Cardiac muscle cell (in vitro differentiated cells and primary cell): Measurements from ENCODE around the gene MYOZ1. TPM values are rescaled to one million over a fixed set of nuclear protein-coding genes. Genes with fewer than 3 reads are reported as not detected.
"Not testable (repeated sequence)": the region's sequence is repeated elsewhere in the genome, so short reads cannot be mapped to it uniquely, and the experiment has no call there.

Source experiments
- DNase-seq, 2 donors: peaks; one replicate each; pipeline versions ENCODE4 v3.0.0 to v3.0.0-alpha.2; 2010 to 2017; ENCODE audit warnings: low read depth in 1 of 2, low spot score in 1 of 2
- H3K27ac ChIP-seq: fragments of 200-600 bp; sonication (generic); 2 replicates; pipeline ENCODE4 v1.5.1; 2016
- H3K27me3 ChIP-seq: fragments of 200-600 bp; sonication (generic); 2 replicates; pipeline ENCODE4 v1.6.0; 2016; ENCODE audit warnings: control low read depth
- H3K36me3 ChIP-seq: fragments of 200-600 bp; sonication (generic); 2 replicates; pipeline ENCODE4 v1.5.1; 2016; ENCODE audit warnings: control low read depth
- H3K4me1 ChIP-seq: fragments of 200-600 bp; sonication (generic); 2 replicates; pipeline ENCODE4 v1.8.1; 2017; ENCODE audit warnings: low read depth, mild to moderate bottlenecking, mixed run types
- H3K4me3 ChIP-seq: fragments of 200-600 bp; sonication (generic); 2 replicates; pipeline ENCODE4 v1.5.1; 2016; ENCODE audit warnings: mild to moderate bottlenecking
- H3K9me3 ChIP-seq: fragments of 200-600 bp; sonication (generic); 2 replicates; pipeline ENCODE4 v1.5.1; 2017; ENCODE audit warnings: low read depth, mild to moderate bottlenecking, control low read depth
- CTCF ChIP-seq: IDR thresholded peaks from 2 replicates; pipeline ENCODE4 v1.5.1; 2012; ENCODE audit warnings: low read depth, mild to moderate bottlenecking, low read length
- polyA plus RNA-seq: library from polyadenylated mRNA; unstranded; fragments of >200 nt; fragmentation: Nextera tagmentation; extraction: Ambion mirVana; gene quantifications from 2 replicates; pipeline ENCODE4 v1.2.1, GENCODE V29; 2016
- total RNA-seq: library from RNA; depleted of rRNA; stranded (reverse); fragments of >200 nt; gene quantifications from 2 replicates; pipeline ENCODE4 v1.2.3, GENCODE V29; 2016

MYOZ1 gene
- total and polyA plus RNA-seq, 2 experiments from 2014 or later: 13.6 to 17.0 TPM

- DNase-seq: peak; percentile 98
- H3K36me3 ChIP-seq: no peaks in the 10 kb centered on the region
- TF ChIP-seq CTCF: no peak
These were observed 15.2 kb downstream of the MYOZ1 start for GRCh38 chr10:73625884-73626752.

GRCh38 chr10:73625004-73625883 is 16.0 kb downstream of the MYOZ1 start:
- Histone ChIP-seq H3K36me3 (no peaks in the 10 kb centered on the region), H3K4me1 (peaks cover 9% of the 10 kb centered on the region), H3K9me3 (no peaks in the 10 kb centered on the region), H3K27ac (peak overlapping the region; percentile 77), H3K27me3 (no peaks in the 10 kb centered on the region), H3K4me3 (peak overlapping the region; percentile 80)
- no peak for TF ChIP-seq CTCF
- peak; percentile 38 to 65 for DNase-seq

More at GRCh38 chr10:73625884-73626752, 15.2 kb downstream of the MYOZ1 start:
- H3K27me3 ChIP-seq: no peaks in the 10 kb centered on the region
- peak overlapping the region; percentile 80 for H3K4me3 ChIP-seq
- H3K9me3 ChIP-seq: no peaks in the 10 kb centered on the region
- peaks cover 9% of the 10 kb centered on the region for H3K4me1 ChIP-seq
- H3K27ac ChIP-seq: peak overlapping the region; percentile 89

DNA sequence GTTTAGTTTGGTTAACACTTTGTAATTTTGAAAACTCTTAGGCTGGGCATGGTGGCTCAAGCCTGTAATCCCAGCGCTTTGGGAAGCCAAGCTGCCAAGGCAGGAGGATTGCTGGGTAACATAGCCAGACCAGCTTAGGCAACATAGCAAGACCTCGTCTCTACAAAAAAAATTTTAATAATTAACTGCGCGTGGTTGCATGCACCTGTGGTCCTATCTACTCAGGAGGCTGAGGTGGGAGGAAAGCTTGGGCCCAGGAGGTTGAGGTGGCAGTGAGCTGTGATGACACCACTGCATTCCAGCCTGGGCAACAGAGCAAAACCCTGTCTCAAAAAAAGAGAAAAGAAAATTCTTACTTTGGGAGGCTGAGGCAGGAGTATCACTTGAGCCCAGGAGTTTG is 18.2 kb downstream of the MYOZ1 start:
- Histone ChIP-seq H3K27me3 (no peaks in the 10 kb centered on the region), H3K27ac (no peak overlapping the region), H3K36me3 (no peaks in the 10 kb centered on the region), H3K9me3 (no peaks in the 10 kb centered on the region), H3K4me3 (no peak overlapping the region), H3K4me1 (peaks cover 9% of the 10 kb centered on the region)
- DNase-seq: no peak
- TF ChIP-seq CTCF: no peak

- not testable (repeated sequence) for H3K36me3 ChIP-seq, DNase-seq, H3K27me3 ChIP-seq, H3K4me3 ChIP-seq, H3K9me3 ChIP-seq, H3K4me1 ChIP-seq, H3K27ac ChIP-seq
These were observed 20.3 kb downstream of the MYOZ1 start for GRCh38 chr10:73620974-73621373.

GRCh38 chr10:73617143-73617542 is 24.1 kb downstream of the MYOZ1 start:
- H3K4me3 ChIP-seq, H3K27me3 ChIP-seq, H3K27ac ChIP-seq, H3K9me3 ChIP-seq, H3K4me1 ChIP-seq, H3K36me3 ChIP-seq, DNase-seq: not testable (repeated sequence)

GRCh38 chr10:73614720-73615119 is 26.6 kb downstream of the MYOZ1 start:
- no peak for DNase-seq
- H3K9me3 ChIP-seq: no peaks in the 10 kb centered on the region
- no peak for TF ChIP-seq CTCF
- no peak overlapping the region for H3K4me3 ChIP-seq
- H3K27ac ChIP-seq: no peak overlapping the region
- no peaks in the 10 kb centered on the region for H3K4me1 ChIP-seq
- H3K36me3 ChIP-seq: no peaks in the 10 kb centered on the region
- no peaks in the 10 kb centered on the region for H3K27me3 ChIP-seq
